DMS153 (cell line): ENCODE measurements around the gene ZFPM1.
"Not testable (repeated sequence)": the region's sequence is repeated elsewhere in the genome, so short reads cannot be mapped to it uniquely, and the experiment has no call there.

Experiments
- DNase-seq: peaks from one replicate; lab custom pipeline; 2025; lab: John Stamatoyannopoulos, UW

ZFPM1 gene

GRCh38 chr16:88464447-88465318 lies 11.6 kb downstream of the ZFPM1 start:
- no peak for DNase-seq

DNA sequence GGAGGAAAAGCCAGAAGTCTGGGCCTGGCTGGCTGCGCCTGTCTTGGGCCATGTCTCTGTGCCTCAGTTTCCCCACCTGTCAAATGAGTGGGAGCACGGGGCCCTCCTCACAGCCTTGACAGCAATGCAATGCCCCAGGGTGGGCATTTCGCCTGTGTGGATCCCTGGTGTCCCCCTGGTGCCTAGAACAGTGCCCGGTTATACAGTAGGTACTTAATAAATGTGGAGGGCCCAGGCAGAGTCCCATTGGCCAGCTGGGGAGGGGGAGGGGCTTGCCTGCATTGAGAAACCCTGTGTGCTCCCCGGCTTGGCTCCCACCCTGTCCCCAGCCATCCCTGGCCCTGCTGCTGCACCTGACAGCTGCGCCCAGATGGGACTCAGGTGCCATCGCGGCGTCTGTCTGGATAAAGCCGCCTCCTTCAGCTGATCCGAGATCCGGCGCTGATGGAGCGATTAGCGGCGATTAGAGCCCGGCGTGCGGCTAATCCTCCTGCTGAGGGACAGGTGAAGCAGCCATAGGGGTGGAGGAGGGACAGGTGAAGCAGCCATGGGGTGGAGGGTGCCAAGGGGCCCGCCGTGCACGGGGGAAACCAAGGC lies 12.4 kb downstream of the ZFPM1 start:
- DNase-seq = no peak

DNA sequence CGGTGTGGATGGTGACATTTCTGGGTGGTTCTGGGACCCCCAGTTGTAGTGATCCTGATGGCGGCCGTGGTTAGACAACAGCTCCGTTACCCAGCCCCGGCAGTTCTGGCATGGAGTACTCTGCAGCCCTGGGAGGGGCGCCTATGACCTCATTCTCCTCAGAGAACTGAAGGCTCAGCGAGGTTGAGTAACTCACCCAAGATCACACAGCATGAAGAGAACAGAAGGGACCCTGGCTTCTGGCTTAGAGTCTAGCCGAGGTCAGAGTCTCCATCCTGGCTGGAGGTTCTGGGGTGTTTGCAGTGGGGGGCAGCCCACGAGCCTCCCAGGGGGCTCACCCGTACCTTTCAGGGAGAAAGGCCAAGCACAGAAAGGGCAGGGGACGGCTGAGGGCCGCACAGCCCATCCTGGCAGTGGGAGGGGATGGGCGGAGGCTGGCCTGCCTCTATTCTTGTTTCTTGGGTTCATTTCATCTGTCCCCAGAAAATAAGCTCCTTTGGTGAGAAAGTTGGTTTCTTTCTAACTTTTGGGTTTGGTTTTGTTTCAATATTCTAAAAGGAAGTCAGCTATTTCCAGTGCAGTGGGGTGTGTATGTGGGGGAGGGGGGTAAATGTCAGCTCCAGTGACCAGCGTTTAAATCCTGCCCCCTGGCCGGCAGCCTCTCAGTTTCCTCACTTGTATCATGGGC lies 13.2 kb downstream of the ZFPM1 start:
- DNase-seq = no peak

GRCh38 chr16:88466949-88467348 lies 13.9 kb downstream of the ZFPM1 start:
- DNase-seq = no peak

DNA sequence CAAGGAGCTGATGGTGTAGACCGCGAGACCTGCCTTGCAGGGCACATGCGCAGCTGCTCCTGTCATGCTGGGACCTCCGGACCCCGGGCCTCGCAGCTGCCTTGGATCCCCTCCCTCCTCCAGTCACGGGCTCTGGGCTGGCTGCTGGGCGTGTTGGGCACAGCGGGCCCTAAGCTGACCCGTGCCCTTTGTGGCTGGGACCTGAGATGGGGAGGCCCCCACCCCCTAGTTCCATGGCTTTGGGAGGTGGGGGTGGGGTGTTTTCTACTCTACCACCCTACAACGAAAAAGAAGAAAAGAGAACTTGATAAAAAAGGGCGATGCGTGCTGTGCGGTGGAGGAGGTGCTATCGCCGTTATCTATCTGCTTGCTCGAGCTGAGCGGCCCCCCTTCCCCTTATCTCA lies 14.5 kb downstream of the ZFPM1 start:
- DNase-seq = no peak

DNA sequence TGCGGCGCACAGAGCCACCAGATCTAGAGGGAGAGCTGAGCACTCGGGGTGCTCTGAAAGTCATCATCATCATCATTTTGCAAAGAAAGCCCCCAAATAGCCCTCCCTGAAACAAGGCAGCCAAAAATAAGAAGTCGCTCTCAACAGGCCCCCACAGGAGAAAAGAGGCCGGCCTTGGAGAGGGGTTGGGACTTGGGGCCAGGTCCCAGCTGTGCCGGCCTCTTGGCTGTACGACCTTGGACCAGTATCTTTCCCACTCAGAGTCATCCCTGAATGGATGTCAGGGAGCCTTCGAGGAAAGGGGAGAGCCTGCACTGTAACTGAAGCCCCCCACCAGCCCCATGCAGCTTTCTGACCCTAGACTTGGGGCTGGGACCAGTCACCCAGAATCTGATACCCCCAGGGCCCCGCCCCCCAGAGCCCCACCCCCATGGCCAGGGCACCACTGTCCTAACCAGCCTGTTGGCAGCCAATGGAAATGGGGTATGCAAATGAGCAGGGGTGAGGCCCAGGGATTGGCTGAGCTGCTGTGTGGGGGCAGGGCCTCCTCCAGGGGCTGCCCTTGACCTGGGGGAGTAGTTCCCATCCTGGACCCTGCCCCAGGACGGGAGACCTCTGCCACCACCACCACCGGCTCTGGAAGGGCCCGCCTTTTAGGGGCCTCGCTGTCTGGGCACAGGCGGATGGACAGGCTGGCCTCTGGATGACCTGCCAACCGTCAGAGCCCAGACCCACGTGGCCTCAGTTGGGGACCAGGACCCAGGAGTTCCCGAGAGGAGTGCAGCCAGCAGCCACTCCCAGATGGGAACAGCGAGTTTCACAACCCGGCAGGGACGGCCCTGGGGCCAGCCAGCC lies 15.4 kb downstream of the ZFPM1 start:
- no peak for DNase-seq

DNA sequence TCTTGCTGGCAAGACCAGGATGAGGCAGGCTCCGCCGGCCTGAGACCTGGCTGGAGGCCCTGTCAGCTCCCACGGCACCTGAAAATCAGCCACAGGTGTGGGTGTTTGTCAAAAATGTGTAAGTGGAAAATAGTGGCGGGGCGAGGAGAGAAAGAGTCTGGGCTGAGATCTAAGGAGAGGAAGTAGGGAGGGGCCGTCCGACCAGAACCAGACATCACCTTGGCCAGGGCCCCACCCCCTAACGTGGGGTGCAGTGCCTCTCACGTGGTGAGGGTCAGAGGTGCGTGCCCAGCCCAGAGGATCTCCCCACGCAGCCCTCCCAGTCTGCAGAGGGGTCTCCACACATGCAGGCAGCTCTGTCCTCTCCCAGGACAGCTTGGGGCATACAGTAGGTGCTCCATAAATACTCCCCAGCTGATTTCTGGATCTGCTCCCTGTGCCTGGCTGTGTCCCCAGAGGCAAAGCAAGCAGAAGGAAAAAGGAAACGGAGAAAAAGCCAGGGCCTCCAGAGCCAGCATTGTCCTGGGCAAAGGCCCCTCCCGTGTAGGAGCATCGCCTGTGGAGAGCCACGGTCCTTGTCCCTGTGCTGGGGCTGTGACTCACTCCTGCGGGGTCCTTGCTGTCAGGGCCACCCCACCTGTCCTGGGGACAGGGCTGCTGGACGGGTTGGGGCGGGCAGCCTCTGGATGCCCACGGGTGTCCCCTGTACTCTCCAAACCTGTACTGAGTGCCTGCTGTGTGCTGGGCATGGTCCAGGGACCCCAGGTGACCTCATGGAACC lies 16.7 kb downstream of the ZFPM1 start:
- no peak for DNase-seq

DNA sequence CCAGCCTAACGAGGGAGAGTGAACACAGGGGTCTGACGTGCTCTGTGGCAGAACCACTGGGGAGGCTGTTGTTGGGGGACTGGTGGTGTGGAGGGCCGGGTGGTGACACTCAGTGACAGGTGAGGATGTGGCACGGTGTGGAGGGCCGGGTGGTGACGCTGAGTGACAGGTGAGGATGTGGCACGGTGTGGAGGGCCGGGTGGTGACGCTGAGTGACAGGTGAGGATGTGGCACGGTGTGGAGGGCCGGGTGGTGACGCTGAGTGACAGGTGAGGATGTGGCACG lies 17.3 kb downstream of the ZFPM1 start:
- not testable (repeated sequence) for DNase-seq

DNA sequence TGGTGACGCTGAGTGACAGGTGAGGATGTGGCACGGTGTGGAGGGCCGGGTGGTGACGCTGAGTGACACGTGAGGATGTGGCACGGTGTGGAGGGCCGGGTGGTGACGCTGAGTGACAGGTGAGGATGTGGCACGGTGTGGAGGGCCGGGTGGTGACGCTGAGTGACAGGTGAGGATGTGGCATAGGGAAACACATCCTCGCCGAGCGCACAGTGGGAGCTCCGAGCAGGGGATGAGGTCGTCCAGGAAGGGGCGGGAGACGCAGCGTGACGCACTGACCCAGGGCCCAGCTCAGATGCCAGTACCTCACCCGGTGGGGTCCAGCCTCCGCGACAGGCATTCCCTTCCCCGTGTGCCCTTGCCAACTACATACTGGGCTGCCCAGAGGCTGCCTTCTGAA lies 17.6 kb downstream of the ZFPM1 start:
- DNase-seq = not testable (repeated sequence)

DNA sequence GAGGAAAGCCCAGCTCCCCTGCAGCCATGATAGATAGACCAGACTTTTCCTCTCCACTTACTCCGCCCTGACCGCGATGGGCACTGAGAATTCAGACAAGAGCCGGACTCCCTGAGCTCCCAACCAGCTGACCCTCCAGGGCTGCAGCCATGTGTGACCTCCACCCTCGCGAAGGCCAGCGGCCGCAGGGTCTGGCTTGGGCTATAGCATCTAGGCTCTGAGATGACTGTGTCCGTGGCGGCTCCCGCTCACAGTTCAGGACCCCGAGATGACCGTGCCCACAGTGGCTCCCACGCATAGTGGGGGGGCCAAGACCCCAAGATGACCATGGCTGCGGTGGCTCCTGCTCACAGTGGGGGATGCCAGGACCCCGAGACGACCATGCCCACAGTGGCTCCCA lies 18.0 kb downstream of the ZFPM1 start:
- DNase-seq = no peak

DNA sequence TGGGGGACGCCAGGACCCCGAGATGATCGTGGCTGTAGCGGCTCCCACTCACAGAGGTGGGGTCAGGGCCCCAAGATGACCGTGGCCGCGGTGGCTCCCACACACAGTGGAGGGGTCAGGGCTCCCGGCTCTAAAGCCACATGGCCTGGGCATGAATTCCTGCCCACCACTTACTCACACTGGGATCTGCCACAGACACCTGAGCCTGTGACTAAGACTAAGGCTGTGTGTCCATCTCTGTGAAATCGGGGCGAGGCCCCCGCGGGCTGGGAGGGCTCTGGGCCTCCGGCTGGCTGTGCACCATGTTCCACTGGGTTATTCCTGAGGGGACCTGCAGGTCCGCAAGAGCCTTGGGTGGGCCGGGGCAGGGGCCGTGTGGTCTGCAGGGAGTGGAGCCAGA lies 18.5 kb downstream of the ZFPM1 start:
- no peak for DNase-seq

- DNase-seq = no peak
Observed at GRCh38 chr16:88472069-88472468, 19.0 kb downstream of the ZFPM1 start.

- no peak for DNase-seq
Observed at GRCh38 chr16:88472637-88473205, 19.6 kb downstream of the ZFPM1 start.

- no peak for DNase-seq
Observed at GRCh38 chr16:88473666-88474534, 20.8 kb downstream of the ZFPM1 start.

DNA sequence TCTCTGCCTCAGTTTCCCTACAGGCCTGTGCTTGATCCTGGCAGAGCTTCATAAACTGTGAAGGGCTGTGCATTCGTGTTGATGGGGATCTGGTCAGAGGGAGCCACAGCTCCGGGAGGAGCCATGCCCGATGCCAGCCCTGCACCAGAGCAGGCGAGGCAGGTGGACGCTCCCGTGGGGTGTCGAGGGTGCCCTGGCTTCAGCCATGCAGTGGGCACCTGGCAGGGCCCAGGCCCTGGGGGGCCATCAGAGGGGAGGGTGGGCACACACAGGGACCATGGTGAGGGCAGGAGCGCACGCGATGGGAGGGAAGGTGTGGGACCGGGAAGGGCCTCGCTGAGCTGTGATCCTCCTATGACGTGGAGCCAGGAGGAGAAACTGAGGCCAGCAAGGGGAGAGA lies 22.0 kb downstream of the ZFPM1 start:
- no peak for DNase-seq

DNA sequence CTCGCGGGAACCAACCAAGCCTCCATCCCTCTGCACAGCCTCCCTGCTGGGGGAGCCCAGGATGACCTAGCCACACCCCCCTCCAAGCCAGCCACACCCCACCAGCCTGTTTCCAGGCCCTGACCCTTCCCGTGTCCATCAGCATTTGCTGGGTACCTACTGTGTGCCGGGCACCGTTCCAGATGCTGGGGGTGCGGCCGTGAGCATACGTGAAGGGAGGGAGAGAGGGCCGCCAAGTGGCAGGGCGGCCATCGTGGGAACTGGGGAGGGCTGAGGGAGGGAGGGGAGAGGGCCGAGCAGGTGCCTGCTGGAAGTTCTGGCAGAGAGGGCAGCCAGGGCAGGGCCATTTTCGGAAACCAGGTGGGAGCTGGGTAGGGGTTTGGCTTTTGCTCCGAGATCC lies 23.1 kb downstream of the ZFPM1 start:
- DNase-seq = no peak

DNA sequence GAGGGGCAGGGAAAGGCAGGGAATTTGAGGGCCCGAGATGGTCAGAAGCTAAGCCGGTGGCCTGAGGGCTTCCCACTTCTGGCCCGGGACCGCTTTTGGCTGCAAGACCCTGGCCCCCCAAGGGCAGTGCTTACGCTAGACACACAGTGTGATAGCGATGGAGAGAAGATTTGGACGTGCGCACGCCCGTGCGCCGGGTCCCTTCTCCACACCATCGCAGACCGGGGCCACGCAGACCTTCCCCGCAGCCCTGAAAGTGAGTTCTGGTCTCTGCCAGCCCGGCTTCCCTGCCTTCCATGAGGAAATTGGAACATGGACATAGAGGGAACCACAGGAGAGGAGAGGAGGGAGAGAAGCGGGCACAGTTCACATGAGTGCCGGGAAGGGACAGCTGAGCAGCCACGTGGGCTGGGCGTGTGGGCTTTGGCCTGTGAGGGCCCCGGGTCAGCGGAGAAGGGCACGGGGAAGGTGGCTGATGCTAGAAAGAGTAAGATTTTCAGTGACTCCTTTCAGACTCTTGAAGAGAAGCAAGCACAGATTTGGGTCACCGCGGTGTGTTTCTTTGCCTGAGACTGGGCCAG lies 23.8 kb downstream of the ZFPM1 start:
- DNase-seq = no peak

DNA sequence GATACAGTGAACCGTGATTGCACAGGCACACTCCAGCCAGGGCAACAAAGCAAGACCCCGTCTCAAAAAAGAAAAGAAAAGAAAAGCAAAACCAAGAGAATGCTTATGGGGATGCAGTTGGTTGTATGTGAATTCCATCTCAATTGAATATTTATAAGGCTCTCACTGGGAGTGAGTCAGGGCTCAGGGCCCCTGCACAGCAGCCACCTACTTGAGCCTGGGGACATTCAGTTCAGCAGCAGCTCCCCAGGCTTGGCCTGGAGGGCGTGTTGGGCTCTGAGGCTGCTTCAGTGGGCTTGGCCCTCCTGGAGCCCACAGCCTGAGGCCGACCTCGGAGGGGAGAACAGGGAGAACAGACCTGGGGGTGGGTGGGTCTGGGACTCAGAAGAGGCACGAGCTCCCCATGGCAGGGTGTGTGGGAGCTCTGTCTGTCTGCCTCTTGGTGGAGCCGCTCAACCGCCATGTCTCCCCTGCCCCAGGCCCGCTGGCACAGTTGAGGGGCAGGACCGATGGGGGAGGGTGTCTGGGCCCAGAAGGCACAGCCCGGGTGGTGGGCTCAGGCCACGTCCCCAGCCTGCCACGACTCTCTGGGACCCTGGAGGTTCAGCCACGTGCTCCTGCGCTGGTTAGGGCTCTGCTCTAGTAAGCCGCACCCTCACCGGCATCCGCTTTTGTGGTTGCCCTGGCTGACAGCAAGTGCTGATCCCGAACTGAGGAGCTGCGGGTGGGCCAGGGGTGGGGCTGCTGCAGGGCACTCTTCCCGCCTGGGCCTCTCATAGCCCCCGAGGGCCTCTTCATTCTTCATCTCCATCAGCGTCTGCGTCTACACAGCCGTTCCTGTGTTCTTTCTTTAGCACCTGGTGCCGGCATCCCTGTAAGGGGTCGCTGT lies 24.8 kb downstream of the ZFPM1 start:
- no peak for DNase-seq
